HL-60 (cell line): ENCODE measurements around the gene DAGLA.
A peak's percentile ranks its signal among the peaks of the same experiment; 100 is the strongest.

Experiments
- DNase-seq, 2 experiments: peaks; one replicate each; pipeline ENCODE4 v3.0.0-alpha.2; 2010 to 2020; ENCODE audit warnings: low read depth in 1 of 2, low spot score in 1 of 2
- H3K27ac ChIP-seq: fragments of 250-450 bp; sonication (Bioruptor Pico); replicated peaks from 2 replicates; pipeline ENCODE4 v1.5.1; 2020; ENCODE audit warnings: mild to moderate bottlenecking, moderate library complexity
- H3K27me3 ChIP-seq: fragments of 250-450 bp; sonication (Bioruptor Pico); 2 replicates; pipeline ENCODE4 v1.5.1; 2021; ENCODE audit warnings: mild to moderate bottlenecking, moderate library complexity; ENCODE audit not compliant: insufficient read depth, poor library complexity, severe bottlenecking
- H3K4me3 ChIP-seq: replicated peaks from 2 replicates; pipeline ENCODE4 v1.5.1; 2011; ENCODE audit warnings: mild to moderate bottlenecking, control low read depth, low read length; ENCODE audit not compliant: insufficient read depth
- CTCF ChIP-seq: IDR thresholded peaks from one replicate; pipeline ENCODE4 v1.5.1; 2011; ENCODE audit warnings: low read length, control low read depth, inconsistent platforms; ENCODE audit not compliant: insufficient read depth
- GABPA ChIP-seq: IDR thresholded peaks from 2 replicates; pipeline ENCODE4 v1.6.1; 2012; ENCODE audit warnings: low read depth
- POLR2AphosphoS5 ChIP-seq: IDR thresholded peaks from 2 replicates; pipeline ENCODE4 v1.6.1; 2012; ENCODE audit warnings: low read depth
- REST ChIP-seq: IDR thresholded peaks from 2 replicates; pipeline ENCODE4 v1.6.1; 2012; ENCODE audit warnings: low read depth; ENCODE audit not compliant: insufficient replicate concordance
- SPI1 ChIP-seq: IDR thresholded peaks from 2 replicates; pipeline ENCODE4 v1.6.1; 2012; ENCODE audit warnings: low read depth, mild to moderate bottlenecking, borderline replicate concordance

Gene DAGLA

DNA sequence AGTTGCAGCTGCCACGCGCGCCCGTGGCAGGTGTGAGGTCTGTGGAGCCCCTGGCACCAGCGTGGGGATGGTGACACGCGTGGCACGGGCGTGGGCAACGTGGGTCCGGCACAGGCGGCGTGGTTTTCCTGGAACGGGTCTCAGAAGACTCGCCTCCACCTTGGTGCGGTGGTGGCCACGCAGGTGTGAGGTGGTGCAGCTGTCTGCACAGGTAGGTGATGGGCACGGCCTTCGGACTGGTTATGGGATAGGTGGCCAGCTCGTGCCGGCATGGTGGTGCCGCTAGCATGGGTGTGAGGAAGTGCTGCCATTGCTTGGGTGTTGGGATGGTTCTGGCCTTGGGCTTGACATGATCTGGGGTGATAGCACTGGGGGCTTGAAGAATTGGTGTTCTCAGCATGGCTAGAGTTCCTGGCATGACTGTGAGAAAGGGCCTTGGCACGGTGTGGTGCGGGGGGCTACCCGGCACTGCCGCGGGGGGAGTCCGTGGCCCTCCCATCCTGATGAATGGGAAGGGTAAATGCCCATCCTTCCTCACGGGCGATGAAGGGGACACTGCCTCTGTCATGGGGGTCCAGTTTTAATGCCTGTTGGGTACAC lies 531 bp downstream of the DAGLA start:
- TF ChIP-seq SPI1 (no peak), GABPA (no peak), CTCF (no peak)
- Histone ChIP-seq H3K27ac (no peak overlapping the region), H3K4me3 (peak overlapping the region; percentile 41), H3K27me3 (peaks cover 32% of the 10 kb centered on the region)
- DNase-seq: no peak

- Histone ChIP-seq H3K4me3 (no peak overlapping the region), H3K27ac (no peak overlapping the region), H3K27me3 (peaks cover 35% of the 10 kb centered on the region)
- no peak for DNase-seq
- TF ChIP-seq CTCF (no peak), POLR2AphosphoS5 (no peak), REST (no peak), GABPA (no peak), SPI1 (no peak)
Observed at GRCh38 chr11:61682093-61682732, 2.0 kb downstream of the DAGLA start.

- TF ChIP-seq REST (no peak), CTCF (no peak)
- peaks cover 35% of the 10 kb centered on the region for H3K27me3 ChIP-seq
- H3K4me3 ChIP-seq: no peak overlapping the region
- DNase-seq: no peak
- no peak overlapping the region for H3K27ac ChIP-seq
Observed at GRCh38 chr11:61682906-61683675, 2.9 kb downstream of the DAGLA start.
